Osteocyte (in vitro differentiated cells): ENCODE results near the gene SMYD4. TPM values are rescaled to one million over a fixed set of nuclear protein-coding genes. Genes with fewer than 3 reads are reported as not detected.
"Not testable (repeated sequence)": the region's sequence is repeated elsewhere in the genome, so short reads cannot be mapped to it uniquely, and the experiment has no call there.

ENCODE experiments used
- DNase-seq: peaks from one replicate; pipeline ENCODE4 v3.0.0; 2021; ENCODE audit warnings: mixed read lengths; ENCODE audit not compliant: unreplicated experiment; ENCODE audit errors: extremely low spot score
- H3K27ac Mint-ChIP-seq: one replicate; pipeline ENCODE4 v1.8.0; 2021; ENCODE audit warnings: mild to moderate bottlenecking, mixed read lengths; ENCODE audit not compliant: unreplicated experiment
- H3K27me3 Mint-ChIP-seq: one replicate; pipeline ENCODE4 v1.8.0; 2021; ENCODE audit warnings: mixed read lengths; ENCODE audit not compliant: unreplicated experiment
- H3K36me3 Mint-ChIP-seq: one replicate; pipeline ENCODE4 v1.8.0; 2021; ENCODE audit warnings: mixed read lengths; ENCODE audit not compliant: unreplicated experiment
- H3K4me1 Mint-ChIP-seq: one replicate; pipeline ENCODE4 v1.8.0; 2021; ENCODE audit warnings: mixed read lengths; ENCODE audit not compliant: unreplicated experiment
- H3K4me3 Mint-ChIP-seq: one replicate; pipeline ENCODE4 v1.8.0; 2021; ENCODE audit warnings: mild to moderate bottlenecking, moderate library complexity, mixed read lengths; ENCODE audit not compliant: unreplicated experiment
- H3K9me3 Mint-ChIP-seq: one replicate; pipeline ENCODE4 v1.8.0; 2021; ENCODE audit warnings: mixed read lengths; ENCODE audit not compliant: unreplicated experiment
- total RNA-seq: library from RNA; stranded (reverse); gene quantifications from 2 replicates; pipeline ENCODE4 v1.2.1, GENCODE V29; 2021
- TF ChIP-seq, protein P1 (sequence below): fragments of 200-600 bp; sonication (generic); IDR thresholded peaks from 2 replicates; pipeline ENCODE4 v1.5.0; 2021; ENCODE audit warnings: antibody characterized with exemption, mild to moderate bottlenecking, moderate library complexity

SMYD4 gene
- total RNA-seq, 1 donor from 2014 or later, result 11.2 TPM

DNA sequence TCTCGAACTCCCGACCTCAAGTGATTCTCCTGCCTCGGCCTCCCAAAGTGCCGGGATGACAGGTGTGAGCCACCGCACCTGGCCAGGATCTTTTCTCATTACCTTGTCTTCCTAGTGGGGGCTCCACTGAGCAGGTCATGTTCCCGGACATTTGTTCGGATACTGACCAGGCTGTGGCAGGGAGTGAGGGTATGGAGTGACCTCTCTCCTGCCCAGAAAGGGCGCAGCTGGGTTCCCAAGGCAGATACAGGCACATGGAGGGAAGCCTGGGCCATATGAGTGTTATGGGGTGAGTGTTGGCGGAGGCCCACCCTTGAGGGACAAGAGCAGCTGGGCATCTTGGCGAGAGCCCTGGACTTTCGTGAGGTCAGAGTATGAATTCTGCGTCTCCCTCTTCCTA, 62.3 kb downstream of the SMYD4 start:
- DNase-seq, result no peak

DNA sequence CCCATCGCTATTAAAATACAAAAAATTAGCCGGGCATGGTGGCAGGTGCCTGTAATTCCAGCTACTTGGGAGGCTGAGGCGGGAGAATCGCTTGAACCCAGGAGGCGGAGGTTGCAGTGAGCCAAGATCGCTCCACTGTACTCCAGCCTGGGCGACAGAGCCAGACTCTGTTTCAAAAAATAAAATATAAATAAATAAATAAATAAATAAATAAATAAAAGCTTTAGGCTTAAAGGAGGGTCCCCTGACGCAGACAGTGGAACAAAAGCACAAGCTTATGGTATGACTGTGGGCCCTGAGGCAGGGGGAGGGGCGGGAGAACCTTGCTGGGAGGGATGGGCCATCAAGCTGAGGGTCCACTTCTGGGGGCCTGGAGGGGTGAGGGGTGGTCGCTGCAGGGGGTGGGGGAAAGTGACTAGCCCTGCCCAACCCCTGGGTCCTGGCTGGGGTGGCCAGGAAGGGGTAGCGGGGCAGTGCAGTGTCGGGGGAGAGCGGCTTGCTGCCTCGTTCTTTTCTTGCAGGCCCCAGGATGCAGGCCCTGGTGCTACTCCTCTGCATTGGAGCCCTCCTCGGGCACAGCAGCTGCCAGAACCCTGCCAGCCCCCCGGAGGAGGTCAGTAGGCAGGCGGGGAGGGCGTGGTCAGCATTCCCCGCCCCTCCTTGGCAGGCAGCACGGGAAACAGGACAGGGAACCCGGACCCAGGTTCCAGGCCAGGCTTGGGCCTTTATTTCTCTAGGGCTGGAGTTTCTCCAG, 63.1 kb downstream of the SMYD4 start:
- no peaks in the 10 kb centered on the region for H3K27me3 Mint-ChIP-seq
- peaks cover 5% of the 10 kb centered on the region for H3K36me3 Mint-ChIP-seq
- H3K9me3 Mint-ChIP-seq, result no peaks in the 10 kb centered on the region
- H3K4me1 Mint-ChIP-seq, result peaks cover 51% of the 10 kb centered on the region
- H3K27ac Mint-ChIP-seq, result no peak overlapping the region
- TF ChIP-seq, protein P1, sequence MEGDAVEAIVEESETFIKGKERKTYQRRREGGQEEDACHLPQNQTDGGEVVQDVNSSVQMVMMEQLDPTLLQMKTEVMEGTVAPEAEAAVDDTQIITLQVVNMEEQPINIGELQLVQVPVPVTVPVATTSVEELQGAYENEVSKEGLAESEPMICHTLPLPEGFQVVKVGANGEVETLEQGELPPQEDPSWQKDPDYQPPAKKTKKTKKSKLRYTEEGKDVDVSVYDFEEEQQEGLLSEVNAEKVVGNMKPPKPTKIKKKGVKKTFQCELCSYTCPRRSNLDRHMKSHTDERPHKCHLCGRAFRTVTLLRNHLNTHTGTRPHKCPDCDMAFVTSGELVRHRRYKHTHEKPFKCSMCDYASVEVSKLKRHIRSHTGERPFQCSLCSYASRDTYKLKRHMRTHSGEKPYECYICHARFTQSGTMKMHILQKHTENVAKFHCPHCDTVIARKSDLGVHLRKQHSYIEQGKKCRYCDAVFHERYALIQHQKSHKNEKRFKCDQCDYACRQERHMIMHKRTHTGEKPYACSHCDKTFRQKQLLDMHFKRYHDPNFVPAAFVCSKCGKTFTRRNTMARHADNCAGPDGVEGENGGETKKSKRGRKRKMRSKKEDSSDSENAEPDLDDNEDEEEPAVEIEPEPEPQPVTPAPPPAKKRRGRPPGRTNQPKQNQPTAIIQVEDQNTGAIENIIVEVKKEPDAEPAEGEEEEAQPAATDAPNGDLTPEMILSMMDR, result no peak
- no peak for DNase-seq
- no peak overlapping the region for H3K4me3 Mint-ChIP-seq

More for the DNA sequence above, 62.3 kb downstream of the SMYD4 start:
- peaks cover 43% of the 10 kb centered on the region for H3K4me1 Mint-ChIP-seq
- peaks cover 5% of the 10 kb centered on the region for H3K36me3 Mint-ChIP-seq
- H3K27ac Mint-ChIP-seq, result no peak overlapping the region
- no peaks in the 10 kb centered on the region for H3K27me3 Mint-ChIP-seq
- TF ChIP-seq, protein P1, result no peak
- H3K9me3 Mint-ChIP-seq, result no peaks in the 10 kb centered on the region
- no peak overlapping the region for H3K4me3 Mint-ChIP-seq

DNA sequence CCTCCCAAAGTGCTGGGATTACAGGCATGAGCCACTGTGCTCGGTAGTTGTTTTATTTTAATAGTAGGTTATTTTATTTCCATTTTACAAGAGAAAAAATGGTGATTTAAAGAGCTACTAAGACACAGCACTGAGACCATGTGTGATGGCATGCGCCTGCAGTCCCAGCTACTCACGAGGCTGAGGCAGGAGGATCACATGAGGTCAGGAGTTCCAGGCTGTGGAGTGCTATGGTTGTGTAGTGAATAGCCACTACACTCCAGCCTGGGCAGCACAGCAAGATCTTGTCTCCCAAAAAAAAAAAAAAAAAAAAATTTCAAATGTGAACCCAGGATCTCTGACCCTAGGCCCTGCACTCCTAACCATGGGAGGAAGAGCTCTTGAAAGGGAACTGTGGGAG, 64.1 kb downstream of the SMYD4 start:
- TF ChIP-seq, protein P1, result no peak
- no peak for DNase-seq
- Mint-ChIP-seq H3K36me3 (peaks cover 2% of the 10 kb centered on the region), H3K27ac (no peak overlapping the region), H3K4me1 (peaks cover 49% of the 10 kb centered on the region), H3K9me3 (no peaks in the 10 kb centered on the region), H3K4me3 (no peak overlapping the region), H3K27me3 (no peaks in the 10 kb centered on the region)

GRCh38 chr17:1764705-1765104, 65.0 kb downstream of the SMYD4 start:
- not testable (repeated sequence) for H3K9me3 Mint-ChIP-seq, H3K4me3 Mint-ChIP-seq, H3K27me3 Mint-ChIP-seq, H3K36me3 Mint-ChIP-seq, DNase-seq
- Mint-ChIP-seq H3K4me1 (peaks cover 43% of the 10 kb centered on the region), H3K27ac (peak overlapping the region; percentile 88)

DNA sequence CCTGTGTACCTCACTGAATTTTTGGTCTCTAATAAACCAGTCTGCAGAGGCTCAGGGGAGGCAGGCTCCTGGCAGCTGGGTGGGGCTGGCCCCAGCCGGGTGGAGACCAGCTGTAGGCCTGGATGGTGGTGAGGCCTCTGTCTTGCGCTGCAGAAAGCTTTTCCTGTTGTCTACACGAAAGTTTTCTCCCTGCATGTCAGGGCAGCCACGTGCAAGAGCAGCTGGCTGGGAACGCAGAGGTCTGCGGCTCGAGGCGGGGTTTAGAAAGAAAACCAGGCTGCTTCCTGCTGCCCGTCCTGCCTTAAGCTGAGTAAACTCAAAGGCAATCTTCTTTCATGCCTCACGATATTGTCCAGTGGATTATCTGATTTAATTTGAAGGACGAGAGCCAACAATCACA, 65.4 kb downstream of the SMYD4 start:
- H3K36me3 Mint-ChIP-seq, result peaks cover 2% of the 10 kb centered on the region
- DNase-seq, result peak; percentile 88
- H3K27me3 Mint-ChIP-seq, result no peaks in the 10 kb centered on the region
- peaks cover 39% of the 10 kb centered on the region for H3K4me1 Mint-ChIP-seq
- H3K4me3 Mint-ChIP-seq, result no peak overlapping the region
- TF ChIP-seq, protein P1, result no peak
- H3K27ac Mint-ChIP-seq, result peak overlapping the region; percentile 88
- no peaks in the 10 kb centered on the region for H3K9me3 Mint-ChIP-seq
